Colonic mucosa (tissue), 4 donors: ENCODE results near the gene TTC12. TPM values are rescaled to one million over a fixed set of nuclear protein-coding genes. Genes with fewer than 3 reads are reported as not detected.

ENCODE experiments used
- DNase-seq: peaks from one replicate; pipeline ENCODE4 v3.0.0-alpha.2; 2020
- H3K27ac ChIP-seq: fragments of 200-600 bp; one replicate; pipeline ENCODE4 v1.8.0; 2021
- H3K27me3 ChIP-seq: fragments of 200-600 bp; one replicate; pipeline ENCODE4 v1.8.0; 2021
- H3K36me3 ChIP-seq: fragments of 200-600 bp; one replicate; pipeline ENCODE4 v1.8.0; 2021
- H3K4me1 ChIP-seq: fragments of 200-600 bp; one replicate; pipeline ENCODE4 v1.8.0; 2021; ENCODE audit warnings: mild to moderate bottlenecking
- H3K4me3 ChIP-seq: fragments of 200-600 bp; one replicate; pipeline ENCODE4 v1.8.0; 2021
- H3K9ac ChIP-seq, 2 donors: one replicate each; pipeline ENCODE4 v1.7.0; 2013; ENCODE audit warnings: control low read depth in 2 of 2, low read depth in 2 of 2, low read length in 2 of 2
- H3K9me3 ChIP-seq: fragments of 200-600 bp; one replicate; pipeline ENCODE4 v1.8.0; 2021
- intact Hi-C: fragments of 100-400 bp; cut with DNase I; formaldehyde crosslinking; loops from one replicate; pipeline ENCODE4 v1.14.1; 2022
- total RNA-seq, 2 donors: library from RNA; stranded (reverse); fragmentation: NEBNext Ultra II Directional in 1 of 2; extraction: Animal tissue kit (Norgen Biotek cat#: 25700) in 1 of 2; gene quantifications; one replicate each; pipeline ENCODE4 v1.2.1, GENCODE V29; 2021
- TF ChIP-seq, protein P1 (sequence below): fragments of 200-600 bp; IDR thresholded peaks from one replicate; pipeline ENCODE4 v1.8.0; 2022; ENCODE audit warnings: antibody characterized with exemption, mild to moderate bottlenecking
- donor health status: healthy.
- donor health status: DM: no; HTN: no; CAD: no.
- donor health status: DM: no; HTN: no; CAD: no.

TTC12 gene
- total RNA-seq, 2 donors from 2014 or later, result 11.1 to 21.3 TPM

- no peak for DNase-seq
- intact Hi-C loops, result no loop called here
- H3K27ac ChIP-seq, result no peak overlapping the region
- H3K9me3 ChIP-seq, result no peaks in the 10 kb centered on the region
- TF ChIP-seq, protein P1, sequence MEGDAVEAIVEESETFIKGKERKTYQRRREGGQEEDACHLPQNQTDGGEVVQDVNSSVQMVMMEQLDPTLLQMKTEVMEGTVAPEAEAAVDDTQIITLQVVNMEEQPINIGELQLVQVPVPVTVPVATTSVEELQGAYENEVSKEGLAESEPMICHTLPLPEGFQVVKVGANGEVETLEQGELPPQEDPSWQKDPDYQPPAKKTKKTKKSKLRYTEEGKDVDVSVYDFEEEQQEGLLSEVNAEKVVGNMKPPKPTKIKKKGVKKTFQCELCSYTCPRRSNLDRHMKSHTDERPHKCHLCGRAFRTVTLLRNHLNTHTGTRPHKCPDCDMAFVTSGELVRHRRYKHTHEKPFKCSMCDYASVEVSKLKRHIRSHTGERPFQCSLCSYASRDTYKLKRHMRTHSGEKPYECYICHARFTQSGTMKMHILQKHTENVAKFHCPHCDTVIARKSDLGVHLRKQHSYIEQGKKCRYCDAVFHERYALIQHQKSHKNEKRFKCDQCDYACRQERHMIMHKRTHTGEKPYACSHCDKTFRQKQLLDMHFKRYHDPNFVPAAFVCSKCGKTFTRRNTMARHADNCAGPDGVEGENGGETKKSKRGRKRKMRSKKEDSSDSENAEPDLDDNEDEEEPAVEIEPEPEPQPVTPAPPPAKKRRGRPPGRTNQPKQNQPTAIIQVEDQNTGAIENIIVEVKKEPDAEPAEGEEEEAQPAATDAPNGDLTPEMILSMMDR, result no peak
- no peaks in the 10 kb centered on the region for H3K4me1 ChIP-seq
- H3K27me3 ChIP-seq, result no peaks in the 10 kb centered on the region
- H3K4me3 ChIP-seq, result no peak overlapping the region
- no peak overlapping the region for H3K9ac ChIP-seq
- H3K36me3 ChIP-seq, result no peaks in the 10 kb centered on the region
These were observed 49.7 kb downstream of the TTC12 start for GRCh38 chr11:113363996-113364641.

DNA sequence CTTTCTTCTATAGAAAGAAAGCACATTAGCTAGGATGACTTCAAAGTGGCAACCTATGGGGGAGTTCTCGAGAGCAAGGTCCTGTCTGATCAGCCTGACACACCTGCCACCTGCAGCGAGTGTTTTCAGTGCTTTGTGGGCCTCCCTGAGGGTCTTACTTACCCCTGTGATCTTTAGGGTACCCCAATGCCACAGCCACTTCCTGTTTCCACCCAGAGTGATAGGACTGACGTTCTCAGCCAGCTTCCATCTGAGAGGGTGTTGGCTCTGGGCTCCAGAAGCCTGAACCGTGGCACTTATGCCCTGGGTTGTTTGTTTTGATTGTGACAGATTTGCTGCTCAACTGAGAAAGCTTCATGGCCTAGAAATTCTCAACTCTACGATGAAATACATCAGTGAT lies 51.5 kb downstream of the TTC12 start:
- H3K4me1 ChIP-seq, result no peaks in the 10 kb centered on the region
- no peak overlapping the region for H3K27ac ChIP-seq
- H3K4me3 ChIP-seq, result no peak overlapping the region
- no peaks in the 10 kb centered on the region for H3K36me3 ChIP-seq
- H3K9me3 ChIP-seq, result no peaks in the 10 kb centered on the region
- no peak for DNase-seq
- TF ChIP-seq, protein P1, result no peak
- H3K9ac ChIP-seq, result no peak overlapping the region
- no peaks in the 10 kb centered on the region for H3K27me3 ChIP-seq
- intact Hi-C loops, result no loop called here

DNA sequence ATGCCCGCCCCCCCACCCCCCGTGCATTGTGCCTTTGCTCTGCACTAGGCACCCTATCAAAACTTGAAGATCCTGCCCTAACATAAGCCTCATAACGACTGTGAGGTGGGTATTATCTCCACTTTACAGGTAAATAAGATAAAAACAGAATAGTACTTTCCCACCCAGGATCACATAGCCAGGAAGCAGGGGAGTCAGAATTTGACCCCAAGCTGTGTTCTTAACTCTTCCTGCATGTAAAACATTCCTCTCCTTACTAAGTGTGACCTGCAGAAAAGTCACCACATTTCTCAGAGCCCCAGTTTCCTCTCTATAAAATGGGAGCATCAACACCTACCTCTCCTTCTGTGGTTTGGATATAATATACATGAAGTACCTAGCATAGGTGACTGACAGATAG lies 55.0 kb downstream of the TTC12 start:
- no peak overlapping the region for H3K27ac ChIP-seq
- H3K9me3 ChIP-seq, result no peaks in the 10 kb centered on the region
- H3K36me3 ChIP-seq, result no peaks in the 10 kb centered on the region
- H3K4me3 ChIP-seq, result no peak overlapping the region
- no peaks in the 10 kb centered on the region for H3K4me1 ChIP-seq
- TF ChIP-seq, protein P1, result no peak
- intact Hi-C loops, result no loop called here
- no peak overlapping the region for H3K9ac ChIP-seq
- no peaks in the 10 kb centered on the region for H3K27me3 ChIP-seq
- no peak for DNase-seq

DNA sequence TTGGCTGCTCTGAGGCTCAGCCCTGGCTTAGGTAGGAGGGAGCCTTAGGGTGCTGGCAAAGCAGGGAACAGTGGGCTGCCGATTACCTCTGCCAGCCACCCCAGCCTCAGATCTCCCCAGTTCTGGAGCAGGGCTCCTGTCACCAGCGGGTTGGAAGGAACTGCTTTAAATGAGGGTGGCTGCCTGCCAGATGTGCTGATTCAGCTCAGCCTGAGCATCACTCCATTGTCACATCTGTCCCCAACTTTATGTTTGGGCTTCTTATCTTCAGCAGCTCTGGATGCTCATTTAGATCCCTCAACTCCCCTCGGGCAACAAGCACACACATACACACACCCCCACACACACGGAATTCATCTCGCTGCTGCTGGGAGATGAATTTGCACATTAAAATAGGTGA lies 56.3 kb downstream of the TTC12 start:
- TF ChIP-seq, protein P1, result no peak

GRCh38 chr11:113372309-113372708 lies 57.9 kb downstream of the TTC12 start:
- Histone ChIP-seq H3K27ac (no peak overlapping the region), H3K9me3 (no peaks in the 10 kb centered on the region), H3K36me3 (no peaks in the 10 kb centered on the region), H3K4me3 (no peak overlapping the region), H3K9ac (no peak overlapping the region), H3K27me3 (no peaks in the 10 kb centered on the region), H3K4me1 (no peaks in the 10 kb centered on the region)
- DNase-seq, result no peak
- TF ChIP-seq, protein P1, result no peak
- intact Hi-C loops, result no loop called here

More for the DNA sequence above, 56.3 kb downstream of the TTC12 start:
- Histone ChIP-seq H3K4me1 (no peaks in the 10 kb centered on the region), H3K27ac (no peak overlapping the region), H3K9me3 (no peaks in the 10 kb centered on the region), H3K36me3 (no peaks in the 10 kb centered on the region), H3K27me3 (no peaks in the 10 kb centered on the region), H3K4me3 (no peak overlapping the region), H3K9ac (no peak overlapping the region)
- DNase-seq, result no peak
- intact Hi-C loops, result no loop called here
